HG03039 (cell line): Measurements from ENCODE around the gene CSNK1D.
A peak's percentile ranks its signal among the peaks of the same experiment; 100 is the strongest.

Source experiments
- ATAC-seq: cut with Tn5 transposase; IDR thresholded peaks from one replicate; pipeline ENCODE4 v1.9.1; 2021; ENCODE audit warnings: mild to moderate bottlenecking, moderate library complexity; ENCODE audit not compliant: unreplicated experiment

The CSNK1D gene

DNA sequence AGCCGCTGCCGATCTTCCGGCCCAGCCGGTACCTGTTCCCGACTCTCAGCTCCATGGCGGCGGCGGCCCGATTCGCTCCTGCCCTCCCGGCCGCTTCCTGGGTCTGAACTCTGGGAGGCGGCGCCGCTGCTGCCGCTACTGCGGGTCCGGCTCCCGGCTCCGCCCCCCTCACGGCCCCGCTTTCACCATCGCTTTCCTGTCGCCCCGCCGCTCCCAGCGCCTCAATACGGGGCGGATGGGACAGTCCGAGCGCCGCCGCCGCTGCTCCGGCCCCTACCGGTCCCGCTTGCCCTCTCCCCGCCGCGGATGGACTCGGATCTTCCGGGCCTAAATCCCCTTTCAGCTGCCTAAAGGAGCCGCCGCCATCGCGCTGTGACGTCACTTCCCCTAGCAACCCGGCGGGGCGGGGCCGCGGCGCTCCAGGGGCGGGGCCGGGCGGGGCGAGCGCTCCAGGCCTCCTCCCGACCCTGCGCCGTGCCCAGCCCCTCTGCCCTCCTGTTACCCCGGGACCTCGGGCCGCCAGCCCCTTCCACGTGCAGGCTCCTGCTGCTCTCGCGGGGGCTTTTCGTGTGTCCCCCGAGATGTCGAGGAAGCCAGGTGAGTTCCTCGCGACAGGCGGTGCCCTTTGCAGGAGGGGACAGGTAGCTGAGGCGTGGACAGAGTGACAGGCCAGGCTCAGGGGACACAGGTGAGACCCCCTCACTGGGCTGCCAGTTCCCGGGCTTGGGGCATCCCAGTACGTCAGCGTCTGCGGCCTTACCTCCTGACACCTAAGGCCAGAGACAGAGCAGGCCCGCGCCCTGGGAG, at the start of gene CSNK1D:
Gene CSNK1D, minus strand, starts transcription at position 374 of the 807 bp plus-strand sequence. Its CDS starts 319 bp downstream, at position 55.
- ATAC-seq = peak; percentile 59

DNA sequence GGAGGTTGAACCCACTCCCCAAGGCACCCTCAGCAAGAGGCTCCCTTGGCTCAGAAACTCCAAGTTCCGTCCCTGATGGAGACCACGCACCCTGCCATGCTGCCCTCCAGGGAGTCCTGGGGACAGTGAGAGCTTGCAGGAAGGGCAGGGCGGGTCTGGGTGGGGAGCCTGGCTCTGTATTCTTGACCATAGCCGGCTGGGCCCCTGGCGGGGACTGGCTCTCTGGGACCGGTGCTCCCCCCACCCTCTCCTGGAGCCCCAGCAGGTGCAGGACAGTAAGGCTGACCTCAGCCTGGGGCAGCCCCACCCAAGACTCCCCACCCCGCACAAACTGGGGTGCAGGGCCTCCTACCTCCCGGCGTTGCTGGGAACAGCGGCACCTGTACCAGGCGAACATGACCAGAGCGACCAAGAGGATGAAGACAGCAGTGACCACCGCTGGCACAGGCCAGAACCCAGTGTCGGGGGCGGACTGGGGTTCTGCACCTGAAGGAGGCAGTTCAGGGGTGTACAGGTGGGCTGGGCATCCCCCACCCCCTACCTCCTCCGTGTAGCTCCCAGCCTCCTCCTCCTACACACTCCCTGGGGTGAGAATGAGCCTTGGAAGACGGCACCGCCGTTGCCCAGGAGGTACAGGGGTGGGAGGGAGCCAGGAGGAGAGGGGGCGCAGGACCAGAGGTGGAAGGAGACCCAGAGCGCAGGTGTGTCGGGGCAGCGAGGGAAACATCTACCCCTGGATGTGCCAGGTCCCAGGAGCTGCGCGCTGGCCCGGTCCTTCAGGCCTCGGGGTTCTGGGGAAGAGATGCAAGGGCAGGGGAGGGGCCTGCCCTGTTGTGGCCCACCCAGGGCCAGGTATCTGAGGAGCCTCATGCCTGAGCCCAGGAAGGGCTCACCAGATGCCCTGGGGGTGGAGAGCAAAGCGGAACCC, 49.3 kb upstream of the CSNK1D start:
- no peak for ATAC-seq

DNA sequence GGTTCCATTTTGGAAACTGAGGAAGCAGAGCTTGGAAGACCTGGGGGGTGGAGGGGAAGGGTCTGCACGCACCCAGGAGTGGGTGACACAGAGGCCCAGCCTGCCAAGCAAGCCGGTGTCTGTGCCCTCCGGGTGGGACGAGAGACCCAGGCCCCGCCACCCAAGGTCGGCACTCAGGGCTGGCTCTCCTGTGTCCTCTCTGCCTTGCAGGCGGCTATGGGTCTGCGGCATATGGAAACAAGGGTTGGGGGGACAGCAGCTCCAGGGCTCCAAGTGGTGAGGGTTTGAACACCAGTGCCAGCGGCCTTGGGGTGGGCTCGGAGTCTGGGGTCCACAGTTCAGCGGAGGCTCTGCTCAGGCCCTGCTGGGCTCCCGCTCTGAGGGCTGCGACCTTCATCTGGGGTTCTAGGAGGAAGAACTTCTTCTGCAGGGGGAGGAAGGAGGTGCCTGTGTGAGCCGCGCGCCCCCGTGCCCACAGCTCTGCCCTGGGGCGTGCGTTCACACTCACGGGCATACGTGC, 48.5 kb upstream of the CSNK1D start:
- ATAC-seq = no peak

DNA sequence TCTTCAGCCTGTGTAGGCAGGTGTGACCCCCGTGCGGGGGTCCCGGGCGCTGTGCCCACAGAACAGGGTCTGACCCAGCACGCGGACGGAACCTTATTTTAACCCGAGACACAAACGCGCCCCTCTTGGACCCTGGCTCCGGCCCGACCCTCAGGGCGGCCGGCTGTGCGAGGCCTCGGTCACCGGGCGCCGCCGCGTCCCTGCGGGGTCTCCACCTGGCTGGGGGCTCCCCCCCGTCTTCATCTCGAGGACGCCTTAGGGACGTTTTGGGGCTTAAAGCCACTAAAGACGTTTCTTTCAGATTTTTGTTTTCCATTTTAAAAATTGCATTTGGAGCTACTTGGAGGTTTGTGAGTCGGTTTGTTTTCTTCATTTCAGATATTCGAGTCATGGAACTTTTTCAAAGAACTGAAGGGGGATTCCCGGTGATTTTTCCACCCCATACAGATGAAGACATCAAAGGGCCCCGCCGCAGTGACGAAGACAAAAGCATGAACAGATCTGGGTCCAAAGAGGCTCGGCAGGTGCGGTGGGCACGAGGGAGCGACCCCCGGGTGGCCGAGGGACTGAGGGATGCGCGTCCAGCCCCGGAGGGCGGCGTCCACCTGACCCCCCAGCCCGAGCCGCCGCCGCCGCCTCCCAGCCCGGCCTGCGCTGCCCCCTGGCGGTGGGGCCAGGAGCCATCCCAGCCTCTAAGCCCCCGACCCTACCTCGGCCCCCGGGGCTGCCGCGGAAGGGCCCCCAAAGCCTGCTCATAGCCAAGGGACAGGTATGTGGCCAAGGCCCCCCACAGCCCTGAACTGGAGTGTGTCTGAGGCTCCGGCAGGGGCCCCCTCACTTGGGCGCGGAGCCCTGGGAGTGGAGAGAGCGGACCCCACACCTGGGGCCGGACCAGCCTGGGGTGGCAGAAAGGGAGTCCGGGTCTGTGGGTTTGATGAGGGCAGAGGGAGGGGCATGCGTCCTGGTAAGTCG, 47.7 kb upstream of the CSNK1D start:
- no peak for ATAC-seq

DNA sequence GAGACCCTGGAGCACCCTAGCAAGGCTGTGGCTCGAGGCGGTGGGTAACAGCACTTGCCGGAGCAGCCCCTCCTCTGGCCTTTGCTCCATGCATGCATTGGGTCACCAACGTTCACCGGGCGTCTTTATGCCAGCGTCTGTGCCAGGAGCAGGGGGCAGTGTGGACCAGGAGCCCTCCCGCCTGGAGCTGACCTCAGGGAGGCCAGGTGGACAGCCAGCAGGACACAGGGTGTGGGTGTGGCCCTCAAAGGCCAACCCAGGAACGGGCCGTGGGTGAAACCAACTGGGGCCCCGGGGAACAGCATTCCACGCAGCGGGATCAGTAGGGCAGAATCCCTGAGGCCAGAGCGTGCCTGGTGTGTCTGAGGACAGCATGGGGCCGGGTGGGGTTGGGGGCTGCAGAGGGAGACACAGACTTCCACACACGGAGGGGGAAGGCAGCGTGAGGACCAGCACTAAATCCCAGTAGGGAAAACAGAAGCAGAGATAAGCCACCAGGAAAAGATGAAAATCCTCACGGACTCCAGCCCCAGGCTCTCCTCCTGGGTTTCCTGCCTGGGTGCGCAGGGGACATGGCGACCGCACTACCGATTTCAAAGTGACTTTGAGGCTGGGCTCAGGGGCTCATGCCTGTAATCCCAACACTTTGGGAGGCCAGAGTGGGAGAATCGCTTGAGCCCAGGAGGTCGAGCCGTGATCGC, 46.8 kb upstream of the CSNK1D start:
- no peak for ATAC-seq

DNA sequence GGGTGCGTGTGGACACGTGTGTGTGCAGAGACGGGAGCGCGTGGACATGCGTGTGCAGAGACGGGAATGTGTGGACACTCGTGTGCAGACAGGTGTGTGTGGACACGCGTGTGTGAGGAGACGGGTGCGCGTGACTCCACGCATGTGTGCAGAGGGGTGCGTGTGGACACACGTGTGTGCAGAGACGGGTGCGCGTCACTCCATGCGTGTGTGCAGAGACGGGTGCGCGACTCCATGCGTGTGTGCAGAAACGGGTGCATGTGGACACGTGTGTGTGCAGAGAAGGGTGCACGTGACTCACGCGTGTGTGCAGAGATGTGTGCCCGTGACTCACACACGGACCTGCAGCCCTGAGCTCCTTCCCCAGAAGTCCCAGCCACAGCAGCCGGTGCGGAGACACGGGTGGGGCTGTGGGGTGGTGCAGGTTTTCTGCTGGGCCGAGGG, 46.1 kb upstream of the CSNK1D start:
- ATAC-seq = no peak

DNA sequence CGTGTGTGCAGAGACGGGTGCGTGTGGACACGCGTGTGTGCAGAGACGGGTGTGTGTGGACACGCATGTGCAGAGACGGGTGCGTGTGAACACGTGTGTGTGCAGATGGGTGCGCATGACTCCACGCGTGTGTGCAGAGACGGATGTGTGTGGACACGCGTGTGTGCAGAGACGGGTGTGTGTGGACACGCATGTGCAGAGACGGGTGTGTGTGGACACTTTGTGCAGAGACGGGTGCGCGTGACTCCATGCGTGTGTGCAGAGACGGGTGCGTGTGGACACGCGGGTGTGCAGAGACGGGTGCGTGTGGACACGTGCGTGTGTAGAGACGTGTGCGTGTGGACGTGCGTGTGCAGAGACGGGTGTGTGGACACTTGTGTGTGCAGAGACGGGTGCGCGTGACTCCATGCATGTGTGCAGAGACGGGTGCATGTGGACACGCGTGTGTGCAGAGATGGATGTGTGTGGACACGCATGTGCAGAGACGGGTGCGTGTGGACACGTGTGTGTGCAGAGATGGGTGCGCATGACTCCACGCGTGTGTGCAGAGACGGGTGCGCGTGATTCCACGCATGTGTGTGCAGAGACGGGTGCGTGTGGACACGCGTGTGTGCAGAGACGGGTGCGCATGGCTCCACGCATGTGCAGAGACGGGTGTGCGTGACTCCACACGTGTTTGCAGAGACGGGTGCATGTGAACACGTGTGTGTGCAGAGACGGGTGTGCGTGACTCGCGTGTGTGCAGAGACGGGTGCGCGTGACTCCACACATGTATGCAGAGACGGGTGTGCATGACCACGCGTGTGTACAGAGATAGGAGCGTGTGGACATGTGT, 45.5 kb upstream of the CSNK1D start:
- ATAC-seq = no peak

DNA sequence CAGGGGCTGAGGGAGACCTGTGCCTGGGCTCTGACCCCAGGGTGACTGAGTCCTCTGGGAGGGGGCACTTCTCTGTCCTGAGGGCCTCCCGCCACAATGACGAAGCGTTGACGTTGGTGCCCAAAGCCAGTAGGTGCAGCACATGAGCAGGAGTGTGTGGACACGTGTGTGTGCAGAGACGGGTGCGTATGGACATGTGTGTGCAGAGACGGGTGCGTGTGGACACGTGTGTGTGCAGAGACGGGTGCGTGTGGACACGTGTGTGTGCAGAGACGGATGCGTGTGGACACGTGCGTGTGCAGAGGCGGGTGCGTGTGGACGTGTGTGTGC, 44.6 kb upstream of the CSNK1D start:
- ATAC-seq = no peak

DNA sequence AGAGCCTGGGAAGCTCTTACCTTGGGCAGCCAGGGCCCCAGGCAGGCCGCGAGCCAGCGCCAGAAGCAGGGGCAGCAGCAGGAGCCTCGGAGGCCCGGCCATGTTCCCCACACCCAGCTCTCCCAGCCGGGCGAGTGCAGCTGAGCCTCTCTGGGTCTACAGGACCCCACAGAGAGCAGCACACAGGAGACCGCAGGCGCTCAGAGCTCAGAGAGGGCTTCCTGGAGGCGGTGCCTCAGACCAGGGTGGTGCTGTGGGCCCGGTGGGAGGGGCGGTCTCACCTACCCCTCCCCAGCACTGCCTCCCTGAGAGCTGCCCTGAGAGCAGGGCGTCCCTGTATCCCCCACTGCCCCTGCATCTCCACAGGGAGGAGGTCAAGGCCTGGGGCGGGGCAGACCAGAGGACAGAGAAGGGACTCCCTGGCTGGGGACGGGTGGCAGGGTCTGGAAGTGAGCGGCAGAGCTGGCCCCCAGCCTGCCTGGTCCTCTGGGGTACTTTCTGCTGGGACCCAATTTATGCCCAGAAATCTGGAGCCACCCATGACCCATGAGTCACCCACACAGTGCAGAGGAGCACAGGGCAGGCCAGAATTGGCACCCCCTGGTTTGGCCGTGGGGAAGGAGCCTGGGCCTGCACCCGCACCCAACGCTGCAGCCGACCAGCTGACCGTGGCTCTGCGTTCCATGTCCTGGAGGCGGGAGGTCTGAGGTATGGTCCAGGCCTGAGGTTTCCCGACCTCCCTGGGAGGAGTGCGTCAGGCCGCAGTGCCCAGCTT, 44.1 kb upstream of the CSNK1D start, which contains the start of gene CD7:
Gene CD7, minus strand, starts transcription at position 215 of the 775 bp plus-strand sequence. Its CDS starts 113 bp downstream, at position 102.
- no peak for ATAC-seq

DNA sequence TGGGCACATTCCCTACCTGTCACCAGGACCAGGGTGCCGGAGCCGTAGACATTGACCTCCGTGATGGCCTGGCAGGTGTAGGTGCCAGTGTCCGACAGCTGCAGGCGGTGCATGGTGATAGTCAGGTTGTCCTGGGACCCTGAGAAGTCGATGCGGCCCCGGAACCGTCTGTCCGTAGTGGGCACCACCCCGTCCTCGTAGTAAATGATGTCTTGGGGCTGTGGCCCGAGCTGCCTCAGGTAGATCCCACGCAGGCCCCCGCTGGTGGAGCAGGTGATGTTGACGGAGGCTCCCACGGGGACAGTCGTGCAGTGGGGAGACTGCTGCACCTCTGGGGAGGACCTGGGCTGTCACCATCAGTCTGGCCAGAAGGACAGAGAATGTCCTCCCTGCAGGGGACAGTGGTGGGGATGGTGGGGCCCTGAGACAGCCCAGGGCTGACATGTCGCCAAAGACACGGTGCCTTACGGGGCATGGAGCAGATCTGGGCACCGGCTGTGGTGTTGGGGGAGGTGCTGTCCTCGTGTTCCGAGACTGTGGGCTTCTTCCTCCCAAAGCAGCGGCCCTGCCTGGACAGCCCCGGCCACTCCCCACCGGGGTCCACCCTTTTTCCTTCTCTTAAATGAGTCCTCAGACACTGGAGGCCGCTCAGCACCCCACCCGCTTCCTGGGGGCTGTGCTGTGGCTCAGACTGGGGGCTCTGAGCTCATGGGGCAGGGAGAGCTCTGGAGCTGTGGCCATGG, 43.3 kb upstream of the CSNK1D start:
- no peak for ATAC-seq

DNA sequence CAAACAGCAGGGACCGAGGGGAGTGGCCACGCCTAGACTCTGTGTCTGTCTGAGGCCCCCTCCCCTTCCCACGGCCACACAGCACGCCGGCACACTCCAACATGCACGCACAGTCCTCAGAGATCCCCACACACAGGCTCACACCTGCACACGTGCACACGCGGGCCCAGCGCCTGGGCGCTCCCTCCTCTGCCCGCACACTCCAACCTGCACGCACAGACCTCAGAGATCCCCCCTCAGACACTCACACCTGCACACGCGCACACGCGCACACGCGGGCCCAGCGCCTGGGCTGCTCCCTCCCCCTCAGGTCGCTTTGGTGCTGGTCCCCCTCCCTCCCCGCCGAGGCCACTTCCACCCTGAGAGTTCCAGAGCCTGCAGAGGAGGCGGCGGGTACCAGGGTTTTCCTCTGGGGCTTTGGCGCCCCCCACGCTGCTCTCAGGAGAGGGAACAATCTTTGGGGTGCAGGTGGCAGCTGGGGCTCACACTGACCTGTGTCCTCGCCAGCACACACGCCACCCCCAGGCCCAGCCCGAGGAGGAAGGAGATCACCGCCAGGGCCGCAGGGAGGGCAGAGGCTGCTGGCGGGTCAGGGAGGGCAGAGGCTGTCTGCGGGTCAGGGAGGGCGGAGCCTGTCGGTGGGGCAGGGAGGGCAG, 42.3 kb upstream of the CSNK1D start:
- no peak for ATAC-seq

DNA sequence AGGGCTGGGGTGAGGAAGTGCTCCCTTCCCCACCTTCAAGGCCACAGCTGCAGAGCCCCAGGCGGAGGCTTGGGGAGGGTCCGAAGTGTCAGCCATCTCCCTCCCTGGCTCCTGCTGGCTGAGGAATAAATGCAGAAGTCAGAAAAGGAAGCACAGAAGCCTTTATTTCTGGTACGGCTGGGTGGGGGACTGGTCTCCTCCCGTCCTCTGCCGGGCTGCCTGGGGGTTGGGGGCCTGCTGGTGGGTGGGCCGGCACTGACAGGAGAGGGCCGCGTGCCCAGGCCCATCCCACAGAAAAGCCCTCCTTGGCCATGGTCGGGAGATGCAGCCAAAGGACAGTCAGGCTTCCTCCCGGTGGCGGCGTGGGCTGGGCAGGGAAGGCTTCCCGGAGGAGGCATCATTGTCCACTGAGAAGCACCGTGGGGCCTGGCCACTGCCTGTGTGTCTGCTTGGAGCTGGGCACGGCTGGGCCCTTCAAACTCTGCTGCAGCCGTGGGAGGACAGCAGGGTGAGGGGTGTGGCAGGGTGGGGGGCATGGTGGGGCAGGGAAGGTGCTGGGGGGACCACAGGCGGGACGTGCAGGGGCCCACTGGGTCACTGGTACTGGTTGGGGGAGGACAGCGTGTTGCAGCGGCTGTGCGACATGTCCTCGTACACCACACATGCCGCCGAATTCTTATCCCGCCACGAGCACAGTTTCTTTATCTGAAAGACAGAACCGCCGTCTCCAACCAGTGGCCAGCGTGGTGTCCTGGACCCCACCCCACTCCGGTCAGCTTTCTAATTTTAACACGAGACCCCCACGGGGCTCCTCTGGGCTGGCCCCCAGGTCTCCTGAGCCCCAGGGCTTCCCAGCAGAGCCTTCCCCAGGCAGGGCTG, 41.5 kb upstream of the CSNK1D start:
- no peak for ATAC-seq

DNA sequence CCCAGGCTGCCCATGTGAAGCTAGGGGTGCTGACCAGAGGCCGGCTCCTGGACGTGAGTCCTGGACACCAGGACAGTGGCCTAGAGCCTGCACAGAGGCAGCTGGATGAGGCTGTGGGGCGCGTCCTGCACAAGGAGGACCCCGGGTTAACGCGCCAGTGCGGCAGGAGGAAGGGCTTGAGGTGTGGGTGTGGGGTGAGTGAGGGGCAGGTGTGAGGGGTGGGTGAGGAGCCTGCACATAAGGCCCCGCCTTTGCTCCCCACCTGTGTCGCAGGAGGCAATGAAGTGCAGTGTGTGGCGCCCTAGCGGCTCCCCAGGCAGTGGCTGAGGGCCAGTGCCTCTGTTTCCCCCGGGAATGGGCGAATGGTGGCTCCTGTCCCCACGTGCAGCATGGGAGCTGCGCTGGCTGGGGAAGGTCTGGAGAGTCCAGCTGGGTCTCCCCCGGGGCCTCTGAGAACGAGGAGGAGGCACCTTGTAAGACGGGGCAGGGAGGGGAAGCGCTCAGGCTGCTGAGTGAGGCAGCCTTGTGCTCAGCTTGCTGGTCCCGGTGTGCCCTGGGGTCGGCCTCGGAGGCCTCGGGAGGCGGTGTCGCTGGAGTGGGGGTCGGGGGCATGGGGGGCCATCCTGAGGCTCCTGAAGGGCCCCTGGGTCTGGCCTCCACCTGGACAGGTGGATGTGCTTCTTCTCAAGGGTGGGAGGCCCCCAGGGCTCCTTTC, 40.7 kb upstream of the CSNK1D start:
- ATAC-seq = no peak

DNA sequence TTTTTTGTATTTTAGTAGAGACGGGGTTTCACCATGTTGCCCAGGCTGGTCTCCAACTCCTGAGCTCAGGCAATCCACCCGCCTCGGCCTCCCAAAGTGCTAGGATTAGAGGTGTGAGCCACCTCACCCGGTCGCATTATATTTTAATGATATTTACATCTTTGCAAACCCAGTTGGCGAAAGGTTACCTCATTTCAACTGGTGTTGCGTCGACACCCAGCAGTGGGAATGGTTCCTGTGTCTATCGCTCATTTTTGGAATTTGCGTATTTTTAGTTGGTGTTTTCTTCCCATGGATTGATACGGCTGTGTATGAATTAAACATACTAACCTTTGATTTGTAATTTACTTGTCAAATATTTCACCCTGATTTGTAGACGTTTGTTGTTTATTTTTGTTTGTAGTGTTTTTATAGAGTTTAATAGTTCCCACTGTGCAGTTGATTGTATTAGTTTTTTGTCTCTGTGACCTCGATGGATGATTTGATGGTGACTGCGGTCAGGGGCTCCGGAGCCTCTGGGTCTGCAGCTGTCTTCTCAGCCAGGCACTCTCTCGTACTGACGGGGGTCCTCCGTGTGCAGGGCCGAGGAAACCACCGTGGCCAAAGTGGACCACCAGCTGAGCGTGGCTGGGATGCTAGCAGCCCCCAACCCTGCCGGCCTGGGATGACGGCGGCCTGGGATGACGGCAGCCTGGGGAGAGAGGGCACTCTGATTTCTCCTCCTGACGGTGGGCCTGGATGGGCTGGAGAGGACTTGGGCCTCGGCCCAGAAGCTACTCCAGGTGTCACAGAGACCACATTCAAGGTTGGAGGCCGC, 39.9 kb upstream of the CSNK1D start:
- no peak for ATAC-seq
